GM21786 (cell line): ENCODE results near the gene CNBD2.
A peak's percentile ranks its signal among the peaks of the same experiment; 100 is the strongest.
"Not testable (repeated sequence)": the region's sequence is repeated elsewhere in the genome, so short reads cannot be mapped to it uniquely, and the experiment has no call there.

Source experiments
- ATAC-seq: cut with Tn5 transposase; IDR thresholded peaks from one replicate; pipeline ENCODE4 v1.9.1; 2021; ENCODE audit not compliant: unreplicated experiment

CNBD2 gene

GRCh38 chr20:36018208-36018988, 50.0 kb downstream of the CNBD2 start:
- no peak for ATAC-seq

DNA sequence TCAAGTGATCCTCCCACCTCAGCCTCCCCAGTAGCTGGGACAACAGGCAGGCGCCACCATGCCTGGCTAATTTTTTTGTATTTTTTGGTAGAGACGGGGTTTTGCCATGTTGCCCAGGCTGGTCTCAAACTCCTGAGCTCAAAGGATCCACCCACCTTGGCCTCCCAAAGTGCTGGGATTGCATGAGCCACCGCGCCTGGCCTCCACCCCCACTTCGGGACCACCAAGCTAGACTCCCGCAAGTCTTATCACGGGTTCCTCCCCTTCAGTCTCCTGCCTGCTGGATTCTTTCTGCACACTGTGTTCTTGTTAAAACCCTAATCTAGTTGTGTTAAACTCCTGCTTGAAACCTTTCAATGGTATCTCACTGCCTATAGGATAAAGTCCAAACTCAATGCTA, 57.7 kb downstream of the CNBD2 start:
- not testable (repeated sequence) for ATAC-seq

DNA sequence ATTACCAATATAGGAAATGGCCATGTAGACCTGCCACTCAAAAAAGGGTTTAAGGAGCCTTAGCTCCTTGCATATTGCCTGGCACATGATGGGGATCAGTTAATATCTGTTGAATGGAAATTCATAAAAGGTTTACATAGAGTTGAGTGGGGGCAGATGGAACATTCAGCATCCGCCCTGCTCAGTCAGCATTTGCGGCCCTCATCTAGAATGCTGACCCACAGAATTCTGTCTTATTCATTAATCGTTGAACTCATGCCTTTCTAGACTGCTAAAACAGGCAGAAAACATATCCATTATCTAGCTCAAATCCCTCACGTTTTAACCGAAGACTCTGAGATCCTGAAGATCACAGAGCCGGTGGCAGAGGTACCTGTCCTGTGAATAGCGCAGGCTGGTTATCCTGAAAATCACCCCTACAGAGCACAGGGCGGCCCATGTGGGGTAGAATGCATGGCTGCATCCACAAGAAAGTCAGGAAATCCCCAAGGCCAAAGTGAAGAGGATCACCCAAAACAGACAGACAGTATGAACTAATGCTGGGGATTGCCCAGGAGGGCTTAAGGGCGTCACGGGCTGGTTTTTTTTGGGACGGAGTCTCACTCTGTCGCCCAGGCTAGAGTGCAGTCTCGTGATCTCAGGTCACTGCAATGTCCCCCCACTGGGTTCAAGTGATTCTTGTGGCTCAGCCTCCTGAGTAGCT, 59.9 kb downstream of the CNBD2 start:
- no peak for ATAC-seq

DNA sequence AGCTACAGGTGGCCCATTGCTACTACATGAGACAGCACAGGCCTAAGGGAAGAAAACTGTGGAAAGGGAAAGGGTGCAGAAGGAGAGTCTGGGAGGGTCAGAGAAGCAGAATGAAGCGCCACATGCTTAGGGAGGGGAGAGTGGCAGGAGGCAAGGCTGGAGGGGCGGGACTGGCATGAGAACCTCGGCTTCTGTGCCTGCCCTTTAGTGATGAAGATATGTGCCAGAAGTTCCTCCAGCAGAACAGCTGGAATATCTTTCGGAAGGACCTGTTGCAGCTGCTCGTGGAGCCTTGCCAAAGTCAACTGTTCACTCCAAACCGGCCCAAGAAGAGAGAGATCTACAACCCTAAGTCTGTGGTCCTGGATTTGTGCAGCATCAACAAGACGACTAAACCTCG, 61.8 kb downstream of the CNBD2 start:
- no peak for ATAC-seq

GRCh38 chr20:36031806-36032205, 63.4 kb downstream of the CNBD2 start:
- no peak for ATAC-seq

DNA sequence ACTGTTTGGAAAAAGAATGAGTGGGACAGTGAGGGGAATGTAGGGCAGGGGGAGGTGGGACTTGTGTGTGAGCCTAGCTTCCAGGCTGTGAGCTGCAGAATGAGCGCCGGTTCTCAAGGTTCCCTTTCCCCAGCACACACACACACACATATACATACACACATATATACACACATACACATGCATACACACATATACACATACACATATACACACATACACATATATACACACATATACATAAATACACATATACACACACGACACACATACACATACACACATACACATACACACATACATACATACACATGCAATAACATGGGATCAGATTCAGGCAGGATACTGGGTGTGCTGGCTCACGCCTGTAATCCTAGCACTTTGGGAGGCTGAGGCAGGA, 66.5 kb downstream of the CNBD2 start:
- ATAC-seq = no peak

- ATAC-seq = no peak
Observed at GRCh38 chr20:36035745-36036144, 67.4 kb downstream of the CNBD2 start.

DNA sequence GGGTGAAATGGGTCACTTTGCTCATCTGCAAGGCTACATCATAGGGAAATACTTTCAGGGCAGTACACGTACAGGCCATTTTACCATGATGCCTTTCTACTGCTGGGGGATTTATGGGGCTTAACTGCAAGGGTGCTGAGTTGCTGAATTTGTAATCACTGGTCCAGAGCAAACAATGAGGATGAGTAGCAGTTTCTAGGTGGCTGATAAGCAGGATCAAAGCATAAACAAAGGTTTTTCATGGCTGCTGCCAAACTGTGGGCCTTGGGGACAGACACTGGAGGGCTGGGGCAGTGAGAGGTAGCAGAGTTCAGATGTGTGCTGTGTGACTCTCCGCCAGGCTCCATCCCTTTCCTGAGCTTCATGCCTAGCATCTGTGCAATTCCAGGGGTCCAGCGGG, 68.3 kb downstream of the CNBD2 start:
- ATAC-seq = no peak

- no peak for ATAC-seq
Observed at GRCh38 chr20:36040571-36040970, 72.2 kb downstream of the CNBD2 start.

GRCh38 chr20:36043441-36043840, 75.1 kb downstream of the CNBD2 start:
- no peak for ATAC-seq

- no peak for ATAC-seq
Observed at GRCh38 chr20:36043892-36044515, 75.6 kb downstream of the CNBD2 start.

- ATAC-seq = no peak
Observed at GRCh38 chr20:36045373-36045714, 77.0 kb downstream of the CNBD2 start.

GRCh38 chr20:36046073-36046798, 77.8 kb downstream of the CNBD2 start:
- ATAC-seq = not testable (repeated sequence)

GRCh38 chr20:36049408-36049807, 81.0 kb downstream of the CNBD2 start:
- not testable (repeated sequence) for ATAC-seq

- ATAC-seq = peak; percentile 87
Observed at GRCh38 chr20:36050436-36051317, 82.3 kb downstream of the CNBD2 start.

- no peak for ATAC-seq
Observed at GRCh38 chr20:36051318-36052116, 83.1 kb downstream of the CNBD2 start.

DNA sequence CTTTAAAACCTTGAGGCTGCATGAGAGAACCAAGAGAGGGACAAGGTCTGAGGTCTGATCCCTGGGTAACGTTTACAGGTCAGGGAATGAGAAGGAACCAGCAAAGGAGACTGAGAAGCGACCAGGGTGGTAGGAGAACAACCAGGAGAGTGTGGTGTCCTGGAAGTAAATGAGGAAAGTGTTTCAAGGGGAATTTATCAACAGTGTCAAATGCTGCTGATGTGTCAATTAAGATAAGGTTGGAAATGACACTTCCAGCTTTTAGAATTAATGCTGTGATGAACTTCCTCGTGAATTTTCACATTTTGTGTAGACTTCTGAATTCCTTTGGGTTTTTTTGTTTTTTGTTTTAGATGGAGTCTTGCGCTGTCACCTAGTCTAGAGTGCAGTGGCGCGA, 83.7 kb downstream of the CNBD2 start:
- no peak for ATAC-seq

- ATAC-seq = not testable (repeated sequence)
Observed at GRCh38 chr20:36053863-36054518, 85.6 kb downstream of the CNBD2 start.

- no peak for ATAC-seq
Observed at GRCh38 chr20:36055145-36055544, 86.8 kb downstream of the CNBD2 start.
